Kidney (tissue), 14 donors: ENCODE measurements around the gene PIEZO2. TPM values are rescaled to one million over a fixed set of nuclear protein-coding genes. Genes with fewer than 3 reads are reported as not detected.

Source experiments
- DNase-seq, 5 donors: peaks; one replicate each; pipeline ENCODE4 v3.0.0-alpha.2; 2013 to 2020
- FAIRE-seq: peaks from 2 replicates; lab custom pipeline; 2012; peaks lifted over from hg19 to GRCh38; lab: Jason Lieb, UNC
- H3K27ac ChIP-seq, 2 donors: one replicate each; pipeline ENCODE4 v1.7.0; 2013; ENCODE audit warnings: low read depth in 2 of 2, low read length in 2 of 2, inconsistent platforms in 1 of 2
- H3K27me3 ChIP-seq: one replicate; pipeline ENCODE4 v1.7.1; 2013; ENCODE audit warnings: low read length, inconsistent platforms; ENCODE audit not compliant: control insufficient read depth, insufficient read depth
- H3K36me3 ChIP-seq, 3 donors: one replicate each; pipeline versions ENCODE4 v1.7.0 to v1.7.1; 2013; ENCODE audit warnings: low read length in 3 of 3, control low read depth in 1 of 3, inconsistent platforms in 1 of 3; ENCODE audit not compliant: insufficient read depth in 3 of 3, control insufficient read depth in 2 of 3
- H3K4me1 ChIP-seq, 3 donors: one replicate each; pipeline versions ENCODE4 v1.7.0 to v1.7.1; 2013; ENCODE audit warnings: low read length in 3 of 3, inconsistent platforms in 1 of 3, low read depth in 1 of 3; ENCODE audit not compliant: control insufficient read depth in 2 of 3, insufficient read depth in 2 of 3
- H3K4me3 ChIP-seq, 3 donors: one replicate each; pipeline versions ENCODE4 v1.7.0 to v1.8.1; 2013; ENCODE audit warnings: low read length in 3 of 3, control low read depth in 1 of 3, inconsistent platforms in 1 of 3
- H3K9ac ChIP-seq, 3 donors: one replicate each; pipeline versions ENCODE4 v1.7.0 to v1.7.1; 2013; ENCODE audit warnings: low read length in 3 of 3, control low read depth in 1 of 3, inconsistent platforms in 1 of 3
- H3K9me3 ChIP-seq, 3 donors: one replicate each; pipeline versions ENCODE4 v1.7.0 to v1.7.1; 2013; ENCODE audit warnings: low read length in 3 of 3, control low read depth in 1 of 3, inconsistent platforms in 1 of 3; ENCODE audit not compliant: control insufficient read depth in 2 of 3, insufficient read depth in 1 of 3
- CTCF ChIP-seq: IDR thresholded peaks from 3 replicates; pipeline ENCODE4 v1.5.1; 2012; ENCODE audit warnings: mild to moderate bottlenecking, moderate library complexity, borderline replicate concordance; ENCODE audit not compliant: insufficient read depth; ENCODE audit errors: extremely low read depth
- intact Hi-C: fragments of 100-400 bp; cut with DNase I; formaldehyde crosslinking; loops from one replicate; pipeline ENCODE4 v1.11.1; 2022
- polyA plus RNA-seq: library from polyadenylated mRNA; stranded (reverse); fragments of 350-450 nt; fragmentation: Illumina TruSeq; extraction: RNeasy Lipid Tissue Mini Kit (QIAGEN cat#74804); gene quantifications from one replicate; pipeline ENCODE4 v1.2.3, GENCODE V29; 2014; ENCODE audit warnings: low read depth, low replicate concordance; ENCODE audit not compliant: insufficient read depth
- total RNA-seq: library from RNA; stranded (reverse); fragmentation: NEBNext Ultra II Directional; extraction: Animal tissue kit (Norgen Biotek cat#: 25700); gene quantifications from one replicate; pipeline ENCODE4 v1.2.1, GENCODE V29; 2021
- donor health status: control.
- donor health status: control.
- donor health status: control.
- donor health status: control.
- donor health status: control.
- donor health status: DM: yes; HTN: yes; CAD: no.
- donor health status: Normal renal cell carcinoma (clear cell type).

Gene PIEZO2
- total and polyA plus RNA-seq, 2 donors from 2014 or later, result 1.1 to 4.1 TPM

GRCh38 chr18:11040823-11041656, 108.3 kb downstream of the PIEZO2 start:
- DNase-seq (peak in 4 of 5 donors; percentile 46 to 79 (median 68)), FAIRE-seq (peak; percentile 94)
- no peak overlapping the region for H3K4me3 ChIP-seq
- H3K27me3 ChIP-seq, result no peaks in the 10 kb centered on the region
- no peak overlapping the region for H3K9ac ChIP-seq
- TF ChIP-seq CTCF, result peak; percentile 67
- no peak overlapping the region for H3K27ac ChIP-seq
- no peaks in the 10 kb centered on the region for H3K36me3 ChIP-seq
- H3K4me1 ChIP-seq, result no peaks in the 10 kb centered on the region
- no peaks in the 10 kb centered on the region for H3K9me3 ChIP-seq
- intact Hi-C loops, result loop anchor here (10.0 kb wide), 1 partner anchor 186 kb away; no protein-coding TSS in a partner anchor

GRCh38 chr18:11040359-11040758, 109.0 kb downstream of the PIEZO2 start:
- no peak overlapping the region for H3K27ac ChIP-seq
- intact Hi-C loops, result loop anchor here (10.0 kb wide), 1 partner anchor 186 kb away; no protein-coding TSS in a partner anchor
- no peak for TF ChIP-seq CTCF
- H3K4me3 ChIP-seq, result no peak overlapping the region
- H3K4me1 ChIP-seq, result no peaks in the 10 kb centered on the region
- no peaks in the 10 kb centered on the region for H3K36me3 ChIP-seq
- H3K9ac ChIP-seq, result no peak overlapping the region
- FAIRE-seq (no peak), DNase-seq (no peak)
- no peaks in the 10 kb centered on the region for H3K9me3 ChIP-seq
- no peaks in the 10 kb centered on the region for H3K27me3 ChIP-seq

GRCh38 chr18:11037533-11038240, 111.7 kb downstream of the PIEZO2 start:
- no peak overlapping the region for H3K9ac ChIP-seq
- H3K9me3 ChIP-seq, result no peaks in the 10 kb centered on the region
- H3K27ac ChIP-seq, result no peak overlapping the region
- no peak overlapping the region for H3K4me3 ChIP-seq
- no peak for TF ChIP-seq CTCF
- FAIRE-seq (no peak), DNase-seq (no peak)
- intact Hi-C loops, result no loop called here
- H3K36me3 ChIP-seq, result no peaks in the 10 kb centered on the region
- no peaks in the 10 kb centered on the region for H3K4me1 ChIP-seq
- no peaks in the 10 kb centered on the region for H3K27me3 ChIP-seq
